Calu3 (cell line): ENCODE results near the gene RSL24D1. TPM values are rescaled to one million over a fixed set of nuclear protein-coding genes. Genes with fewer than 3 reads are reported as not detected.

Experiments used
- BruUV-seq: library from RNA; stranded (reverse); fragments of 400-500 nt; replicated peaks from 2 replicates; lab custom pipeline; 2021; lab: Mats Ljungman, UMichigan
- CTCF ChIA-PET: fragments of 300-600 bp; sonication (Branson Sonifier 250); formaldehyde crosslinking; loops from one replicate; lab custom pipeline; 2022; ENCODE audit warnings: antibody characterized with exemption; lab: Charles Lee
- DNase-seq: peaks from one replicate; pipeline ENCODE4 v3.0.0; 2022
- H3K27ac Mint-ChIP-seq: one replicate; pipeline ENCODE4 v1.8.0; 2022; ENCODE audit warnings: mixed read lengths; ENCODE audit not compliant: unreplicated experiment
- H3K27me3 Mint-ChIP-seq: one replicate; pipeline ENCODE4 v1.8.0; 2022; ENCODE audit warnings: mixed read lengths; ENCODE audit not compliant: unreplicated experiment
- H3K36me3 Mint-ChIP-seq: one replicate; pipeline ENCODE4 v1.8.0; 2022; ENCODE audit warnings: mild to moderate bottlenecking, moderate library complexity, mixed read lengths; ENCODE audit not compliant: insufficient read depth, unreplicated experiment
- H3K4me1 Mint-ChIP-seq: one replicate; pipeline ENCODE4 v1.8.0; 2022; ENCODE audit warnings: mild to moderate bottlenecking, low read depth, mixed read lengths; ENCODE audit not compliant: unreplicated experiment
- H3K4me3 Mint-ChIP-seq: one replicate; pipeline ENCODE4 v1.8.0; 2022; ENCODE audit warnings: mild to moderate bottlenecking, low read depth, moderate library complexity, mixed read lengths; ENCODE audit not compliant: unreplicated experiment
- H3K9me3 Mint-ChIP-seq: one replicate; pipeline ENCODE4 v1.8.0; 2022; ENCODE audit warnings: low read depth, mixed read lengths; ENCODE audit not compliant: unreplicated experiment
- CTCF ChIP-seq: fragments of 200-600 bp; IDR thresholded peaks from one replicate; pipeline ENCODE4 v1.8.0; 2022; ENCODE audit warnings: antibody characterized with exemption; ENCODE audit not compliant: unreplicated experiment
- intact Hi-C: fragments of 100-400 bp; cut with micrococcal nuclease; formaldehyde crosslinking; loops from one replicate; pipeline ENCODE4 v1.10.0; 2022; ENCODE audit not compliant: unreplicated experiment
- total RNA-seq: library from RNA; stranded (reverse); gene quantifications from 2 replicates; pipeline ENCODE4 v1.2.3, GENCODE V29; 2022

RSL24D1 gene
- total RNA-seq, 1 experiment from 2014 or later: 93.3 TPM

DNA sequence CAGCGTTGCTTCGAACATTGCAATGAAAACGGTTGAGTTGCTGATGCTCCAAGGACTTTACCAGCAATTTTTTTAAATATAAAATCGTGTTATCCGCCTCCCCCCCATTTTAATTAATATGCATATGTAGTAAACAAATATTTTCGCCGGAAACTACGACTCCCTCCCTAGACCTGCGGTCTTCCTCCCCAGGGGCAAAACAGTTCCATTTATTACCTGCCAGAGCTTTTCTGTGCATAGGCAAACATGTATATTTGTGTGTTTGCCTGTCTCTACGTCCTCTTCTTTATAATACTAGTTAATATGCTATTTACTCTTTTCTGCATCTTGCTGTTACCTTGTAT lies 593 bp upstream of the RSL24D1 start:
- no peaks in the 10 kb centered on the region for H3K36me3 Mint-ChIP-seq
- intact Hi-C loops: loop anchor here (5.0 kb wide), 1 partner anchor 210 kb away; the partner anchor contains the start of genes CCPG1 and PIERCE2
- DNase-seq: no peak
- no peak overlapping the region for H3K27ac Mint-ChIP-seq
- H3K27me3 Mint-ChIP-seq: no peaks in the 10 kb centered on the region
- no TSS peak for BruUV-seq
- H3K4me3 Mint-ChIP-seq: no peak overlapping the region
- CTCF ChIA-PET: interaction anchor here (0.6 to 1.3 kb wide), 7 partner anchors 14 to 211 kb away, joined by 3 to 6 read pairs (median 3); partner anchors contain the start of genes CCPG1, PIERCE2, PIGB and PIGBOS1
- no peaks in the 10 kb centered on the region for H3K4me1 Mint-ChIP-seq
- no peak for TF ChIP-seq CTCF
- H3K9me3 Mint-ChIP-seq: peaks cover 5% of the 10 kb centered on the region

GRCh38 chr15:55195996-55196395 lies 745 bp downstream of the RSL24D1 start:
- H3K36me3 Mint-ChIP-seq: peaks cover 6% of the 10 kb centered on the region
- no TSS peak for BruUV-seq

GRCh38 chr15:55194256-55194655 lies 2.5 kb downstream of the RSL24D1 start:
- no TSS peak for BruUV-seq
- Mint-ChIP-seq H3K27ac (no peak overlapping the region), H3K27me3 (no peaks in the 10 kb centered on the region), H3K4me1 (no peaks in the 10 kb centered on the region), H3K36me3 (peaks cover 19% of the 10 kb centered on the region), H3K4me3 (no peak overlapping the region), H3K9me3 (peaks cover 3% of the 10 kb centered on the region)
- intact Hi-C loops: no loop called here
- no peak for DNase-seq
- CTCF ChIA-PET: no interaction called here
- TF ChIP-seq CTCF: no peak

More at GRCh38 chr15:55195996-55196395, 745 bp downstream of the RSL24D1 start:
- no peak overlapping the region for H3K27ac Mint-ChIP-seq
- H3K9me3 Mint-ChIP-seq: peaks cover 5% of the 10 kb centered on the region
- TF ChIP-seq CTCF: no peak
- no peaks in the 10 kb centered on the region for H3K27me3 Mint-ChIP-seq
- no peaks in the 10 kb centered on the region for H3K4me1 Mint-ChIP-seq
- no peak overlapping the region for H3K4me3 Mint-ChIP-seq
- DNase-seq: no peak
- CTCF ChIA-PET: interaction anchor here (1.3 kb wide), 1 partner anchor 122 kb away, joined by 6 read pairs; the partner anchor contains the start of genes PIGB and PIGBOS1
- intact Hi-C loops: loop anchor here (5.0 kb wide), 1 partner anchor 211 kb away; the partner anchor contains the start of genes CCPG1 and PIERCE2

GRCh38 chr15:55186331-55186730 lies 10.4 kb downstream of the RSL24D1 start:
- Mint-ChIP-seq H3K27me3 (no peaks in the 10 kb centered on the region), H3K4me3 (no peak overlapping the region), H3K4me1 (peaks cover 32% of the 10 kb centered on the region), H3K9me3 (no peaks in the 10 kb centered on the region), H3K27ac (no peak overlapping the region), H3K36me3 (peaks cover 73% of the 10 kb centered on the region)
- no TSS peak for BruUV-seq
- no peak for DNase-seq
- intact Hi-C loops: no loop called here
- TF ChIP-seq CTCF: no peak
- CTCF ChIA-PET: no interaction called here
